ENCODE results near the gene LMF1.

The LMF1 gene

DNA sequence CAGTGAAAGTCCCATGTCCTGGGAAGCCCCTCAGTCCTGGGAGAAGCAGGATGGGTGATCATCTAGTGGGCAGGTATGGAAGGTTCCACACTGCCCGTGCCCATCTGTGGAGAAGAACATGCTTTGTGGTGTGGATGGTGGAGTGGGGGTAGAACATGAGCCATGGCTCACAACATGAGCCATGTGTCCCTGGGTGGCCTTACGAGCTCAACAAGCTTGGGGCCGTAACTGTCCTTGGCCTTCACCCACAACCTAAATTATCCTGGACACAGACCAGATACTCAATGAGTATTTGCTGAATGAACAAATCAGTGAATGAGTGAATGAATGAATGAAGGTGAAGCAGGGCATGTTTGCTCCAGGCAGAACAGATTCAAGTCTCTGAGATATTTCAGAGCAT, 24.3 kb upstream of the LMF1 start:
- H3K27me3 ChIP-seq: peaks cover 59% of the 10 kb centered on the region
- H3K36me3 ChIP-seq: no peaks in the 10 kb centered on the region
- H3K4me3 ChIP-seq (ENCODE audit: low read depth, low read length): no peak overlapping the region
- H3K4me1 ChIP-seq: no peaks in the 10 kb centered on the region
- TF ChIP-seq, protein P1, sequence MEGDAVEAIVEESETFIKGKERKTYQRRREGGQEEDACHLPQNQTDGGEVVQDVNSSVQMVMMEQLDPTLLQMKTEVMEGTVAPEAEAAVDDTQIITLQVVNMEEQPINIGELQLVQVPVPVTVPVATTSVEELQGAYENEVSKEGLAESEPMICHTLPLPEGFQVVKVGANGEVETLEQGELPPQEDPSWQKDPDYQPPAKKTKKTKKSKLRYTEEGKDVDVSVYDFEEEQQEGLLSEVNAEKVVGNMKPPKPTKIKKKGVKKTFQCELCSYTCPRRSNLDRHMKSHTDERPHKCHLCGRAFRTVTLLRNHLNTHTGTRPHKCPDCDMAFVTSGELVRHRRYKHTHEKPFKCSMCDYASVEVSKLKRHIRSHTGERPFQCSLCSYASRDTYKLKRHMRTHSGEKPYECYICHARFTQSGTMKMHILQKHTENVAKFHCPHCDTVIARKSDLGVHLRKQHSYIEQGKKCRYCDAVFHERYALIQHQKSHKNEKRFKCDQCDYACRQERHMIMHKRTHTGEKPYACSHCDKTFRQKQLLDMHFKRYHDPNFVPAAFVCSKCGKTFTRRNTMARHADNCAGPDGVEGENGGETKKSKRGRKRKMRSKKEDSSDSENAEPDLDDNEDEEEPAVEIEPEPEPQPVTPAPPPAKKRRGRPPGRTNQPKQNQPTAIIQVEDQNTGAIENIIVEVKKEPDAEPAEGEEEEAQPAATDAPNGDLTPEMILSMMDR (IDR thresholded peaks at IDR 0.05; ENCODE audit: low read depth, low read length): no peak
- DNase-seq: no peak
- peaks cover 11% of the 10 kb centered on the region for H3K9me3 ChIP-seq

DNA sequence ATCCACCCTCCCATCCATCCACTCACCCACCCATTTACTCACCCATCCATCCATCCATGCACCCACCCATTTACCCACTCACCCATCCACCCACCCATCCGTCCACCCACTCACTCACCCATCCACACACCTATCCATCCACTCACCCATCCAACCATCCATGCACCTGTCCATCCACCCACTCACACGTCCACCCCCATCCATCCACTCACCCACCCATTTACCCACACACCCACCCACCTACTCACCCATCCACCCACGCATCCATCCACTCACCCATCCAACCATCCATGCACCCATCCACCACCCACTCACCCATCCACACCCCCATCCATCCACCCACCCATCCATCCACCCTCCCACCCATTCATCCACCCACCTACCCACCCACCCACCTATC, 22.9 kb upstream of the LMF1 start:
- no peak for DNase-seq
- Histone ChIP-seq H3K36me3 (no peaks in the 10 kb centered on the region), H3K9me3 (peaks cover 11% of the 10 kb centered on the region), H3K4me3 (ENCODE audit: low read depth, low read length) (no peak overlapping the region), H3K4me1 (no peaks in the 10 kb centered on the region), H3K27me3 (peaks cover 59% of the 10 kb centered on the region)
- TF ChIP-seq, protein P1 (IDR thresholded peaks at IDR 0.05; ENCODE audit: low read depth, low read length): no peak

DNA sequence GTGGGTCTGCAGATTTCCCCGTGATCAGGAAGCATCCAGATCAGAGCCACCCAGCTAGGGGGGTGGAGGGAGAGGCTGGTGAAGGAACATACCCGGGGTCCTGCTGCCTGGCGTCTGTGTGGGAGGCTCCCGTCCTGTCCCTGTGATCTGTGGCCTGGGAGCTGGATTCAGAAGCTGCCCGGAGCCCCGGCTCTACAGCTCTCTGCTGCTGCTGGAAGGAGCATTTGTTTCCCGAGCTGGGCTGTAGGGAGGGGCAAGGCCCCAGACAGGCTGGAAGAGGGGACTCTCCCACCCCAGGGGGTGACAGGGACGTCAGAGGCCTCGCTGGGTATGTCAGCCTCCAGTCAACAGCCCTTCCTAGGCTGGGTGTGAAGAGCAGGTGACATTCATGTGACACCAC, 21.0 kb upstream of the LMF1 start:
- no peaks in the 10 kb centered on the region for H3K36me3 ChIP-seq
- no peak for DNase-seq
- H3K27me3 ChIP-seq: peaks cover 59% of the 10 kb centered on the region
- H3K4me3 ChIP-seq (ENCODE audit: low read depth, low read length): no peak overlapping the region
- peaks cover 11% of the 10 kb centered on the region for H3K9me3 ChIP-seq
- peaks cover 4% of the 10 kb centered on the region; the same call in 1 of the 2 replicates for H3K4me1 ChIP-seq
- TF ChIP-seq, protein P1 (IDR thresholded peaks at IDR 0.05; ENCODE audit: low read depth, low read length): no peak

DNA sequence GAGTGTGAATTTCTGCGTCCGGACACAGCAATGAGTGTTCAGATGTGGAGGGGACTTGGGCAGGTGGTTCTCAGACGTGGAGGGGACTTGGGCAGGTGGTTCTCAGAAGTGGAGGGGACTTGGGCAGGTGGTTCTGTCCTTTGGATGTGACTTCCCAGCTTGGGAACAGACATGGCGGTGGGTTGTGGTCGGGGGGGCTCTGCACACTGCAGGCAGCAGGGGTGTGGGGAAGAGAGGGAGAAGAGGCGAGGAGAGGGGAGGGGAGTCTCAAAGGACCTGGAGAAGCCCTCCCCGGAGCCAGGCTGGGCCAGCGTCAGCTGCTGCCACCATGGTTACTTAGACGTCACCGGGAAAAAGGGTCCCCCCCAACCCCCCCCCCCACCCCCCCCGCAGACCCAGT, 20.6 kb upstream of the LMF1 start:
- DNase-seq: no peak
- H3K9me3 ChIP-seq: peaks cover 11% of the 10 kb centered on the region
- H3K36me3 ChIP-seq: no peaks in the 10 kb centered on the region
- H3K4me3 ChIP-seq (ENCODE audit: low read depth, low read length): no peak overlapping the region
- peaks cover 59% of the 10 kb centered on the region for H3K27me3 ChIP-seq
- TF ChIP-seq, protein P1 (IDR thresholded peaks at IDR 0.05; ENCODE audit: low read depth, low read length): no peak
- H3K4me1 ChIP-seq: peaks cover 5% of the 10 kb centered on the region; the same call in 1 of the 2 replicates

DNA sequence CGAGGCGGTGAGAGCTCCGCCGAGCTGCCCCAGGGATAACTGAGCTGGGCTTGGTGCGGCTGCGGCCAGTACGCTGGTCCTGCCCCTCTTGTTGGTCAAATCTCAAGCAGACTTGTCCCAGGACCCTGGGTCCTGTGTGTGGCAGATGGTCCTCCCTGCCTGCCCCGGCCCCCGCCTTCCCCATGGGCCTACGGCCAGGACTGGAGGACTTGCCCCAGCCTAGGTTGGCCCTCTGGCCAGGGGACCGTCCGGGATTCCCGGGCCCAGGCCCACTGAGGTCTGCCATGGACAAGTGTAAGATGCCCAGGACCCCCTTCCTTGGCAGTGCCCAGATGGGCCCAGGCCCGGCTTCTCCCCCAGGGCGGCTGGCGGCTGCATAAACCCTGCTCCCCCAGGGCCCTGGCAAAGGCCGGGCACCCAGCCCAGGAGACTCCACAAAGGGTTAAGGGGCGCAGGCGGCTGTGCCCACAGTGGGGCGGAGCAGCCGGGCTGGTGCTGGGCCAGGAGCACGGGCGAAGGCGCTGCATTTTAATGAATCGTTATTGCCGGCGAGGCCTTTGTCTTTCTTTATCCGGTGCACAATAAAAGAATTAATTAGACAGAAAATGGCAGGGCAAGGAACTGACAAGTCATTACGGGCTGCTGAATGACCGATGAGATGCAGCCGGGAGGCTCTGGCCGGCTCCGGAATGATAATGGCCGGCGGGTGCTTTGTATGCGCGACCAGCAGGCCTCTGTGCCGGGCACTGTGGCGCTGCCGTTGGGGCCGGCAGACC, 19.9 kb upstream of the LMF1 start:
- Histone ChIP-seq H3K27me3 (peaks cover 61% of the 10 kb centered on the region), H3K36me3 (no peaks in the 10 kb centered on the region), H3K4me3 (ENCODE audit: low read depth, low read length) (no peak overlapping the region), H3K9me3 (peaks cover 10% of the 10 kb centered on the region), H3K4me1 (peaks cover 5% of the 10 kb centered on the region; the same call in 1 of the 2 replicates)
- no peak for DNase-seq
- TF ChIP-seq, protein P1 (IDR thresholded peaks at IDR 0.05; ENCODE audit: low read depth, low read length): no peak

DNA sequence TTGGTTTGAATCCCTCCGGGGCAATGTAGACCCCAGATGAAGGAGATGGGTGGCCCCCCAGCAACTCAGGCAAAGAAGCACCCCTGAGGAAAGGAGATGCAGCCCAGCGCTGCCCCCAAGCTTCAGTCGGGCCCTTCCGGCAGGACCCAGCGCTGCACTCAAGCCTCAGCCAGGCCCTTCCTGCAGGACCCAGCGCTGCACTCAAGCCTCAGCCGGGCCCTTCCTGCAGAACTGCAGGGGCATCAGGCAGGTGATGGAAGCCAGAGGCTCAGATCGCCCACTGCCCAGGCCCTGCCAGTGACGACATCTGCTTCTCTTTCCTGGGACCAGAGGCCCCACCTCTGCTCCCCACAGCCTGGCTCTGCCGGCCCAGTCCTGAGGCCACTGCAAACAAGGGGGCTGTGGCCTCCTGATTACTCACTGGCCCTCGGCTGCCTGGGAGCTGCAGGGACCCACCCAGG, 18.6 kb upstream of the LMF1 start:
- DNase-seq: no peak
- TF ChIP-seq, protein P1 (IDR thresholded peaks at IDR 0.05; ENCODE audit: low read depth, low read length): no peak
- no peaks in the 10 kb centered on the region for H3K9me3 ChIP-seq

More for the DNA sequence above, 18.6 kb upstream of the LMF1 start:
- no peaks in the 10 kb centered on the region for H3K36me3 ChIP-seq
- peaks cover 68% of the 10 kb centered on the region for H3K27me3 ChIP-seq
- peaks cover 5% of the 10 kb centered on the region; the same call in 1 of the 2 replicates for H3K4me1 ChIP-seq
- H3K4me3 ChIP-seq (ENCODE audit: low read depth, low read length): no peak overlapping the region
